Astrocyte of the hippocampus (primary cell): ENCODE results near the gene SYNPR.
"Not testable (repeated sequence)": the region's sequence is repeated elsewhere in the genome, so short reads cannot be mapped to it uniquely, and the experiment has no call there.

Experiments used
- DNase-seq: peaks from one replicate; pipeline ENCODE4 v3.0.0; 2011; ENCODE audit warnings: low read depth, low spot score

SYNPR gene

GRCh38 chr3:63278171-63279004 is at the start of gene SYNPR:
SYNPR (plus strand) TSS chr3:63278308.
- DNase-seq = peak; percentile 4

GRCh38 chr3:63228677-63229076 is 49.4 kb upstream of the SYNPR start:
- DNase-seq = peak; percentile 60

DNA sequence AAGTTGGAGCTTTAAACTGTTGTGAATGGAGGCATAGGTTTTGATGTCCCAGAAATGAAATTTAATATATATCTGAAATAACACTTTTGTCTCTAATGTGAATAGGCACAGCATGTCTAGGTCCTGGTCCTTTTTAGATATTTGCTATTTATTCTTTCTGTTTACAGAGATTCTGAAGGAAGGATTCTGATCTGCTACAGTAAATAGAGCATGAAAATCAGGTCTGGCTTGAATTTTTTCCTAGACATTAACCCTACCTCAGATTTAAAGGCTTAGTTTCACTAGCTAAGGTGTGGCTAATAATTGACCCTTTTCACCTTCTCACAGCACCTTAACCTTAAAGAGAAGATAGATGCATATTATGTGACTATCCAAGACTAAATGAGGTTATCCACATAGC is 48.0 kb upstream of the SYNPR start:
- no peak for DNase-seq

DNA sequence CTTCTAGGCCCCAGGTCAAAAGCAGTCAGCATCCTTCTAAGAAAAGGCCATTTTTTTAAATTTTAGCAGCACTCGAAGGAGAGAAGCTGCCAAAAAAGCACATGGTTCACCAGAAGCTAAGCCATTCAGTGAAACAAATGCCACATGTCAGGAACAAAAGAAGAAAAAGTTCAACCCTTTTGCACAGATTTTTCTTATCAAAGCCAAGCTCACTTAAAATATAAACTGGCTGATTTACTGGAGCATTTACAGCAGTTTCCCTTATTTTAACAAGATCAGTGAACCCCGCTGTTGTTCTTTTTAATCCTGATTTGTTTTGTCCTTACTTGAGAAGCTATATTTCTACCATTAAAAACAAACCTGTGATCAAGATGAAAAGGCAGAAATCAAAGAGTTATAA is 46.5 kb upstream of the SYNPR start:
- no peak for DNase-seq

GRCh38 chr3:63232764-63233396 is 45.2 kb upstream of the SYNPR start:
- DNase-seq = peak; percentile 7

DNA sequence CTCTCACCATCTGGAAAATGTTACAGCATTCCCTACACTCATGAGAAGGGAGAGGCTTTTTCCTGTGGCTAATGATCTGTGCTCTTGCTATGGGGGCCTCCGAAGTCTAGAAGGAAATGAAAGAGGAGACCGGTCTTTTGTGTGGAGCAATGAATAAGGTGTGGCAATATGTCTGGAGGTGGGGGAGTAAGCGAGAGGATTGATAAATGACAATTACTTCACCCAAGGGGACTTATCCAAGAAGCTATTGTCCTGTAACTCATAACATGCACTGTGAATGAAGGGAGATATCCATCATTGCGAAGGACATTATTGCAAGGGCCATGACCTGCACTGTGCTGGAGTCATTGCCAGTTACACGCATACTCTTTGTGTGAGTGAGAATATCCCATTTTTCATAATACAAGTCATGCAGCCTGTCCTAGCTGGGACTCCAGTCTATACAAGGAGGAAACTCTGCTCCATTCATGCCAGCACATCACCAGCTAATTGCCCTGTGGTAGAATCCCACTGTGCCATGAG is 37.7 kb upstream of the SYNPR start:
- no peak for DNase-seq

- no peak for DNase-seq
Measured at GRCh38 chr3:63242124-63242523, 36.0 kb upstream of the SYNPR start.

DNA sequence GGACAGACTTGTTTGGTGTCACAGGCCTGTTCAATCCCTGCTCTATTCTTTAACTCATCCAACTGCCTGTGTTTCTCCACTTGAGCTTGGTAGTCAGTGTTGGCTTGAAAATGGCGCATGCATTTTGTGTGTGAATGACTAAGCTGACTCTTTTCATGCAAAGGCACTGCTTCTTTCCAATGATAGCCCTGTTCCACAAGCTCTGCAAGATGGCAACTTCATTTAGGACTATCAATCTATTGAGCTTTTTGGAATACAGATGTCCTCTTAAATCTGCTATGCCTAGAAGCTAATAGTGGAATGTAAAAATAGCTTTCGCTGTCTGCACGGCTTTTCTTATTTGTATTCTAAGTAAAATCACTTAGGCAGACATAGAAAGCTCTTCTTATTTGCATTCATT is 33.6 kb upstream of the SYNPR start:
- DNase-seq = no peak

GRCh38 chr3:63245726-63246241 is 32.3 kb upstream of the SYNPR start:
- no peak for DNase-seq

DNA sequence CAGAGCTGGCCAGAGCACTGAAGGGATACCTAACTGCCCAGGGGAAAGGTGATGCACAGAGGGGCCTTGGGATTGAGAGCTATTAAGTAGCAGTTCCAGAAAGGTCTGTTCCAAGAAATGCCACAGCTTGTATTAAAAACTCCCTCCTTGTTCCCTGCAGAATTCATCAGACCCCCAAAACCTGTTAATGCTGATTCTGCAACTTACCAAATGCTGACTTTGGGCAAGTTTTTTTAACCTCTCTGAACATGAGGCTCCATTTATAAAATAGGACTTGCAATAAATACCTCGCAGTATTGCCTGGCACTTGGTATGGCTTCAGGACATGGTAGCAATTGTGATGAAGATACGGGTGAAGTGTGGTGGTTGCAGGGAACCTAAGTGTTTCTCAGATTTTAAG is 30.1 kb upstream of the SYNPR start:
- DNase-seq = no peak

DNA sequence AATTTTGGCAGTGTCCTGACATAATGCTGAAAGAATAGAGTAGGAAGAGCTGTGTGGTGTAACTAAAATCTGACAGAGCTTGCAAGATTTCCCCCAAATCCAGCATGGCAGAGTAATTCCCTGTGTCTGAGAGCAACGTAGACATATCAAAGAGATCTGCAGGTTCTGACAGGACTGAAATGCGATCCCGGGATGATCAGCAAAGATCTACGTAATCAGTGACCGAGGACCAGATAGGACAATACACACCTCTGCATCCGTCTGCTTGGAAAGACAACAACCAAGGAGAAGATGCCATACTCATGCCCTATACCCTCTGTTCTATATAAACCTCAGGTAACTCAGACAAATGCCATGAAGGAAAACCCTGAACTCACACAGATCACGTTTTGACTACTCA is 26.6 kb upstream of the SYNPR start:
- no peak for DNase-seq

DNA sequence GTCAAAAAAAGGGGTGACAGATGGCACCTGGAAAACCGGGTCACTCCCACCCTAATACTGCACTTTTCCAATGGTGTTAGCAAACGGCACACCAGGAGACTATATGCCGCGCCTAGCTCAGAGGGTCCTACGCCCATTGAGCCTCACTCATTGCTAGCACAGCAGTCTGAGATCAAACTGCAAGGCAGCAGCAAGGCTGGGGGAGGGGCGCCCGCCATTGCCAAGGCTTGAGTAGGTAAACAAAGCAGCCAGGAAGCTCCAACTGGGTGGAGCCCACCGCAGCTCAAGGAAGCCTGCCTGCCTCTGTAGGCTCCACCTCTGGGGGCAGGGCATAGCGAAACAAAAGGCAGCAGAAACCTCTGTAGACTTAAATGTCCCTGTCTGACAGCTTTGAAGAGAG is 22.3 kb upstream of the SYNPR start:
- DNase-seq = not testable (repeated sequence)

DNA sequence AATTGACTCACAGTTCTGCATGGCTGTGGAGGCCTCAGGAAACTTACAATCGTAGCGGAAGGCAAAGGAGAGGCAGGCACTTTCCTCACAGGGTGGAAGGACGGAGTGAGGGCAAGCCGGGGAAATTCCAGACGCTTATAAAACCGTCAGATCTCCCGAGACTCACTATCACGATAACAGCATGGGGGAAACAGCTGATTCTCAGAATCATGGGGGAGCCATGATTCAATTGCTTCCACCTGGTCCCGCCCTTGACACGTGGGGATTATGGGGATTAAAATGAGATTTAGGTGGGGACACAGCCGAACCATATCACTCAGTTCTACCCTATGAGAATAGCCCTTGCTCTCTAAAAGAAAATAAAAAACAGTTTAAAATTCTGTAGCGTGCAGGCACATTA is 13.4 kb upstream of the SYNPR start:
- no peak for DNase-seq

DNA sequence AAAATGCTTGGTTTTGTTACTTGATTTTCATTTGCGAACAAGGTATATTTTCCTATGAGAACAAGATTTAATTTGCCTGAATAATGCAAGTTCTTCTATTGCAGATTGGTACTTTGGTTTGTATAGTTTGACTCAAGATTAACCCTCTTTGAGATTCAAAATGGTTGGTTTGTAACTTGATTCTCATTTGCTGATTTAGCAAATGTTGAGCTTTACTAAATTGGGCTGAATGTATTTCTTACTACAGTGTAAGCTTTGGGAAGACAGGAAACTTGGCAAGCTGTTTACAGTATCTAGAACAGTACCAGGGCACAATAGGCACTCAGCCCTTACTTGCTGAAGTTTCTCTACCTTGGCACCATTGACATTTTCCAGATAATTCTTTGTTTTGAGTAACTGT is 3.7 kb upstream of the SYNPR start:
- no peak for DNase-seq

DNA sequence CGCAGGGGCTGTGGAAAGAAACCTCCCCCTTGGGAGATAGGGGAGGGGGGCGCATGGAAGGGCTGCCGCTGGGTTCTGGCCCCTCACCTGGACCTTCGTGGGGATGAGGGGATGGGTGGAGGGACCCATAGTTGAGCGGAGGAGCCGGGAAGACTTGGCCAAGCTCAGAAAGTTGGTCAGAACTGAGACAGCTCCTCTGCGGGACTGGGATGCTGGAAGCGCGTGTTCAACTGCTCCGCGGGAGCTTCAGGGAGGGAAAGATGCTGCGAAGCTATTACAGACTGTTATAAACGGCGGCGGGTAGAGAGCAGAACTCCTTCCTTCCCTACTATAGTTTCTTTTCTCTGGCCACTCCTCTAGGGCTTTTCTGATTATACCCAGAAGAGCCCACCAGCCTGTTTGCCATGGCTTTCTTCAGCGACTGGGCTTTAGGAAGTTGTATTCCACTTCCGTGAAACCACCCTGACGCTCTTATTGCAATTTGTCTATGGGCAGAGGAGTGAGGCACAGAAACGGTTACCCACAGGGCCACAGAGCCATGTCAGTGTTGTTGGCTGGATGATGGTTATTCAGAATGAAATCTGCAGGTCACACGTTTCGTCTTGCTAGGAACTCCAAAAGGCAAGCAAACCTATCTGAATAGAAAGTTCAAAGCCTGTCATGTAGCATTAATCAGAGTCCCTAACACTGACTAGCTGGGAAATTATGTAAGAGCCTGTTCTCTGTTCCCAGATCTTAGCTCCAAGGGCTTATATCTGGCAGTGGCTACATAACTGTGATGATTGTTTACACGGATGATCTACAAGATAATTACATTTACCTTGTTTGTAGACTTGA is 1.1 kb downstream of the SYNPR start:
- peak; percentile 42 for DNase-seq

- DNase-seq = no peak
Measured at GRCh38 chr3:63287610-63288009, 9.5 kb downstream of the SYNPR start.

DNA sequence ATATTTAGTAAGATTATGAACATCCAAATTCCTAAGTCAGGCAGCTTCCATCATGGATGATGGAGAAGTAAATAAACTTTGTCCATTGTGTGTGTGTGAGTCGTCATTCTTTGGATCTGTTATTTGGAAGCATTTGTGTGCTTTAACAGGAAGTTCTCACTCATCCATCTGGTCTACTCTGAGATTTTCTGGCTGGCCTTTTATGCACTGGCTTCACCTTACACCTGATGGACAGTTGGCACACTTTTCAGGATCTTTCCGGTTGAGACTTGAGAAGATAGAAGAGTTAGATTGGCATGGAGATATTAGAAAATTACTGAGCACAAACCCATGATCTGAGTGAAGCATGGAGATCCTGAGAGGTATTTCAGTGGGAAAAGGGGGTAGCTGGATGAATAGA is 12.6 kb downstream of the SYNPR start:
- no peak for DNase-seq

GRCh38 chr3:63294332-63294731 is 16.2 kb downstream of the SYNPR start:
- DNase-seq = no peak

DNA sequence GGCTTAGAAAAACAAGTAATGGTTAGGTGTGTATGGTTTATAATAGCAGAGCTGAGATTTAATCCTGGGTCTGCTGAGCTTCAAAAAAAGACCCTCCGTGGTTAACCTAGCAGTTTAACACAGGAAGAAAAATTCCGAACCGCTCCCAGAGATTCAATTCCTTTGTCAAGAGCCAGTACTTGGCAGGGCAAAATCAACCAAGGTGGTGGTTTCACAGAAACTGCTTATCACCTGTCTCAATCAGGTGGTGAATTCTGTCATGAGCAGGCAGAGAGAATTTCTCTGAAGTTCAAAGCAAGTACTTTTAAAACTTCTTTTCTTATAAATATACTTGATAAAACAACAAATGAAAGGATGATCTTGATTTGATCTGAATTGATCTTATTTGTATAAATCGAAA is 17.2 kb downstream of the SYNPR start:
- DNase-seq = no peak

DNA sequence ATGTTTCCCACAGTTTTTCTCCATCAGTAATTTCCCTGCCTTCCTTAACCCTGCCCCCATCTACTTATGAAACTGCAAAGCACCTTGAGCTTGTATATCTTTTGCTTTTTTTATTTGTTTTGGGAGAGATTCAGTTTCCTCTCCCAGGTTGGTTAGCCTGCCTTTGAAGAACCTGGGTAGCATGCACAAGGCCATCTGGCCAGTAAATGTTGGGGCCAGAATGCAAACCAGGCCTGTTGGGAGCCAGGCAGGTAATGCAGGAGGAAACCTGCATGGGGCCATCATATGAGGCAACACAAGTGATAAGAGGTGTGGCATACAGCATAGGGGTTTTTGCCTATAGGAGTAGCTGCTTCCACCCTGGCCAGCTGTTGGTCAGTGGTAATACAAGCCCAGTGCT is 17.7 kb downstream of the SYNPR start:
- no peak for DNase-seq

- DNase-seq = no peak
Measured at GRCh38 chr3:63296249-63296648, 18.1 kb downstream of the SYNPR start.

- DNase-seq = no peak
Measured at GRCh38 chr3:63303238-63303637, 25.1 kb downstream of the SYNPR start.
